GM12891 (cell line): ENCODE data around the gene TTC1.

ENCODE experiments used
- POLR2A ChIP-seq: IDR thresholded peaks from 2 replicates; pipeline ENCODE4 v1.6.1; 2011; ENCODE audit warnings: low read depth, low read length, control low read depth
- POLR2AphosphoS5 ChIP-seq: IDR thresholded peaks from 2 replicates; pipeline ENCODE4 v1.6.1; 2011; ENCODE audit warnings: low read depth, low read length, control low read depth

- no peak for TF ChIP-seq POLR2A
- no peak for TF ChIP-seq POLR2AphosphoS5
Measured at GRCh38 chr5:160030631-160031377, 21.9 kb downstream of the TTC1 start.
